Measurements from ENCODE around the gene GSC2. TPM values are rescaled to one million over a fixed set of nuclear protein-coding genes. Genes with fewer than 3 reads are reported as not detected.

The GSC2 gene
- total RNA-seq, 1 donor from 2014 or later: not detected

DNA sequence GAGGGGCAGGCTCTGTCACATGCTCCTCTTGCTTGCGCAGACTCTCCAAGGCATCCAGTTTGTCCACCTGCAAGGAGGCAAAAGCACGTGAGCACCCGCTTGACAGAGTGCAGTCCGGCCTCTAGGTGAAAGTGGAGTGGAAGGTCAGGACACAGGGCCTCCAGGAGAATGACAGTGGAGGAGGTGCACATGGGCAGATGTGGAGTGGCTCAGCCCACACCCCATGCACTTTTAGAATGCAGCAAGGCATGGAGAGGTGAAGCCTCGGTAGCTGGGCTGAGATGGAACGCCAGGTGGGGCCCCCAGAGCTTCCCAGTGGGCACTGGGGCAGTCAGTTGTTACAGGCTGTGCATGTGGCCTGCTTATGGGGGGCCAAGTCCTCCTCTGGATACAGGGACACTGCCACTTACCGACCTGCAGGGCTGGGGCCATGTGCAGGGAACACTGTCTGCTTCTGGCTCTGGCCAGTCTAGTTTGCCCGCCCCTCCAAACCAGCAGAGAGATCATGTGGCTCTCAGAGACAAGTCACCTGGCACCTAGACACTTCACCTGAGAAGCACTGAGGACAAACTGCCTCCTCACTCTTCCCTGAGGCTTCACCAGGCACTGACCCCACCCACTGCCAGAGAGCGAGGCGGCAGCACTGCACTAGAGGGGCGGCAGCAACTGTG is 30.8 kb upstream of the GSC2 start:
- Mint-ChIP-seq H3K27me3 (ENCODE audit: insufficient read depth, low read depth) (peaks cover 3% of the 10 kb centered on the region), H3K27ac (no peak overlapping the region), H3K4me3 (no peak overlapping the region), H3K9me3 (no peaks in the 10 kb centered on the region), H3K36me3 (no peaks in the 10 kb centered on the region), H3K4me1 (peaks cover 15% of the 10 kb centered on the region)
- DNase-seq (ENCODE audit: low spot score): peak; percentile 1
- peaks cover 14% of the 10 kb centered on the region for H3K79me2 ChIP-seq (ENCODE audit: low read depth)
- H3K27me3 ChIP-seq: peaks cover 8% of the 10 kb centered on the region
- H4K20me1 ChIP-seq (ENCODE audit: low read depth): peaks cover 24% of the 10 kb centered on the region
- no peak overlapping the region for H3K9ac ChIP-seq
- no peak overlapping the region for H3K4me3 ChIP-seq
- no peak overlapping the region for H2AFZ ChIP-seq (replicated peaks)
- no peak overlapping the region for H3K4me2 ChIP-seq
- TF ChIP-seq EZH2phosphoT487 (IDR thresholded peaks at IDR 0.05) (no peak), EZH2 (IDR thresholded peaks at IDR 0.05) (no peak)
- TF ChIP-seq, protein P1, sequence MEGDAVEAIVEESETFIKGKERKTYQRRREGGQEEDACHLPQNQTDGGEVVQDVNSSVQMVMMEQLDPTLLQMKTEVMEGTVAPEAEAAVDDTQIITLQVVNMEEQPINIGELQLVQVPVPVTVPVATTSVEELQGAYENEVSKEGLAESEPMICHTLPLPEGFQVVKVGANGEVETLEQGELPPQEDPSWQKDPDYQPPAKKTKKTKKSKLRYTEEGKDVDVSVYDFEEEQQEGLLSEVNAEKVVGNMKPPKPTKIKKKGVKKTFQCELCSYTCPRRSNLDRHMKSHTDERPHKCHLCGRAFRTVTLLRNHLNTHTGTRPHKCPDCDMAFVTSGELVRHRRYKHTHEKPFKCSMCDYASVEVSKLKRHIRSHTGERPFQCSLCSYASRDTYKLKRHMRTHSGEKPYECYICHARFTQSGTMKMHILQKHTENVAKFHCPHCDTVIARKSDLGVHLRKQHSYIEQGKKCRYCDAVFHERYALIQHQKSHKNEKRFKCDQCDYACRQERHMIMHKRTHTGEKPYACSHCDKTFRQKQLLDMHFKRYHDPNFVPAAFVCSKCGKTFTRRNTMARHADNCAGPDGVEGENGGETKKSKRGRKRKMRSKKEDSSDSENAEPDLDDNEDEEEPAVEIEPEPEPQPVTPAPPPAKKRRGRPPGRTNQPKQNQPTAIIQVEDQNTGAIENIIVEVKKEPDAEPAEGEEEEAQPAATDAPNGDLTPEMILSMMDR (IDR thresholded peaks at IDR 0.05): no peak
- no peaks in the 10 kb centered on the region for H3K36me3 ChIP-seq
- peaks cover 7% of the 10 kb centered on the region for H3K4me1 ChIP-seq
- H3K9me3 ChIP-seq (ENCODE audit: low read depth): no peaks in the 10 kb centered on the region
- H3K27ac ChIP-seq: no peak overlapping the region
- H3F3A ChIP-seq (ENCODE audit: low read depth): peaks cover 21% of the 10 kb centered on the region

DNA sequence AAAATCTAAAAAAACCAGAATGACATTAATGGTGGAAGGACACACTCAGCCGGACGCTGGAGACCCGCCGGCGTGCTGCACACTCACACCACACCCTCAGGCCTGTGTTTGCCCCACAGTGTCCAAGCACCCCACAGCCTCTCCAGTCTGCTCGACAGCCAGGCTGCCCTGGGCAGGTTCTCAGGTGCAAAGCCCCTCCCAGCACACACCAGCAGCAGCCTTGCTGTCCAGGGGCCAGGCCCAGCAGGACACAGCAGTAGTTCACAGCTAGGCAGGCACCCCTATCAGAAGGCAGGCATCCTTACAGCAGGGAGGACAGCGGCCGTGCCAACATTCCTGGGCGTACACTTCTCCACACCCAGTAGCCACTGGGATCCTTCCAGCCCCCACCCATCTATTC is 30.1 kb upstream of the GSC2 start:
- Histone ChIP-seq H3K27ac (no peak overlapping the region), H3K36me3 (no peaks in the 10 kb centered on the region), H2AFZ (replicated peaks) (no peak overlapping the region), H3K4me2 (no peak overlapping the region), H4K20me1 (ENCODE audit: low read depth) (peaks cover 31% of the 10 kb centered on the region), H3K27me3 (peaks cover 8% of the 10 kb centered on the region), H3K4me3 (no peak overlapping the region), H3F3A (ENCODE audit: low read depth) (peaks cover 23% of the 10 kb centered on the region), H3K4me1 (peaks cover 7% of the 10 kb centered on the region), H3K9ac (no peak overlapping the region), H3K79me2 (ENCODE audit: low read depth) (peaks cover 14% of the 10 kb centered on the region), H3K9me3 (ENCODE audit: low read depth) (no peaks in the 10 kb centered on the region)
- H3K4me1 Mint-ChIP-seq: peaks cover 17% of the 10 kb centered on the region
- peak overlapping the region; percentile 48 for H3K4me3 Mint-ChIP-seq
- DNase-seq (ENCODE audit: low spot score): no peak
- peaks cover 3% of the 10 kb centered on the region for H3K27me3 Mint-ChIP-seq (ENCODE audit: insufficient read depth, low read depth)
- no peaks in the 10 kb centered on the region for H3K36me3 Mint-ChIP-seq
- H3K9me3 Mint-ChIP-seq: no peaks in the 10 kb centered on the region
- H3K27ac Mint-ChIP-seq: no peak overlapping the region
- TF ChIP-seq, protein P1 (IDR thresholded peaks at IDR 0.05): no peak
- TF ChIP-seq EZH2 (IDR thresholded peaks at IDR 0.05) (no peak), EZH2phosphoT487 (IDR thresholded peaks at IDR 0.05) (no peak)

DNA sequence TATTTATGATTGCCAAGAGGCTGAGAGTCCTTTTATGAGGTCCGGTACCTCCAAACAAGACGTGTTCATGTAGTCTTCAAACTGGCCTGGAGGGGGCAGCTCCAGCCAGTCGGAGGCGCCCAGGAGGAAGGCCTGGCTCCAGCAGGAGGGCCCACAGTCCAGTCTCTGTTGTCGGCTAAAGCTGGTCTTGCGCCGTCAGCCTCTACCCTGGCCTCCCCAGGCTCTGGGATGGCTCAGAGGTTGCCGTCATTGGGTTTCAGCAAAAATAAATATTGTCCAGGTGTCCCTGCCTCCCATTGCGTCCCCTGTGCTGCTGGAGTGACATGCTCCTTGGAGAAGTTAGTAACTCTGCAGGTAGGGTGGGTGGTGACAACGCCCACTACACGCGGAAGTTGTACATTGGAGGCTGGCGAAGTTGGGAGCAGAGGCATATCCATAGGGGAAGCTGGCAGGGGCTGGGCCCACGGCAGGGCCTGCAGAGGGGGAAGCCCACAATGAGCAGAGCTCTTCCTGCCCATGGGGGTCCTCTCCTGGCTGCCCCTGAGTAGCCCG is 29.5 kb upstream of the GSC2 start:
- Histone ChIP-seq H3K79me2 (ENCODE audit: low read depth) (peaks cover 14% of the 10 kb centered on the region), H3K9ac (no peak overlapping the region), H3K9me3 (ENCODE audit: low read depth) (no peaks in the 10 kb centered on the region), H3F3A (ENCODE audit: low read depth) (peaks cover 23% of the 10 kb centered on the region), H3K4me2 (peak overlapping the region; percentile 74), H3K4me3 (peak overlapping the region; percentile 100), H3K27ac (no peak overlapping the region), H3K4me1 (peaks cover 7% of the 10 kb centered on the region), H3K36me3 (no peaks in the 10 kb centered on the region), H2AFZ (replicated peaks) (peak overlapping the region; percentile 78), H4K20me1 (ENCODE audit: low read depth) (peaks cover 37% of the 10 kb centered on the region), H3K27me3 (peaks cover 8% of the 10 kb centered on the region)
- peak; percentile 90 for DNase-seq (ENCODE audit: low spot score)
- Mint-ChIP-seq H3K4me1 (peaks cover 17% of the 10 kb centered on the region), H3K4me3 (peak overlapping the region; percentile 89), H3K27me3 (ENCODE audit: insufficient read depth, low read depth) (peaks cover 3% of the 10 kb centered on the region), H3K36me3 (no peaks in the 10 kb centered on the region), H3K27ac (no peak overlapping the region), H3K9me3 (no peaks in the 10 kb centered on the region)
- no peak for TF ChIP-seq EZH2 (IDR thresholded peaks at IDR 0.05)
- no peak for TF ChIP-seq EZH2phosphoT487 (IDR thresholded peaks at IDR 0.05)
- TF ChIP-seq, protein P1 (IDR thresholded peaks at IDR 0.05): peak; percentile 78

Data from neural progenitor cell (in vitro differentiated cells).